Naive B cell (primary cell): ENCODE data around the gene DNAJB7. TPM values are rescaled to one million over a fixed set of nuclear protein-coding genes. Genes with fewer than 3 reads are reported as not detected.
A peak's percentile ranks its signal among the peaks of the same experiment; 100 is the strongest.
"Not testable (repeated sequence)": the region's sequence is repeated elsewhere in the genome, so short reads cannot be mapped to it uniquely, and the experiment has no call there.

Source experiments
- ATAC-seq, 2 donors: fragments of 150-1000 bp; cut with Tn5 transposase; 2 replicates each; pipeline ENCODE4 v1.10.0; 2021; ENCODE audit warnings: low read depth in 2 of 2, mild to moderate bottlenecking in 2 of 2, moderate library complexity in 2 of 2
- DNase-seq: peaks from one replicate; pipeline ENCODE4 v3.0.0; 2022
- H3K27ac Mint-ChIP-seq, 6 donors: one replicate each; pipeline ENCODE4 v1.8.0; 2020 to 2022; ENCODE audit warnings: mild to moderate bottlenecking in 6 of 6, mixed read lengths in 6 of 6, moderate library complexity in 5 of 6, inconsistent platforms in 2 of 6
- H3K27me3 Mint-ChIP-seq, 3 donors: one replicate each; pipeline ENCODE4 v1.8.0; 2021 to 2022; ENCODE audit warnings: mixed read lengths in 3 of 3, mild to moderate bottlenecking in 1 of 3
- H3K36me3 Mint-ChIP-seq, 2 donors: one replicate each; pipeline ENCODE4 v1.8.0; 2020 to 2022; ENCODE audit warnings: mixed read lengths in 2 of 2, inconsistent platforms in 1 of 2, mild to moderate bottlenecking in 1 of 2
- H3K4me1 Mint-ChIP-seq, 3 donors: one replicate each; pipeline ENCODE4 v1.8.0; 2020 to 2022; ENCODE audit warnings: mixed read lengths in 3 of 3, inconsistent platforms in 1 of 3, mild to moderate bottlenecking in 1 of 3, moderate library complexity in 1 of 3
- H3K4me3 Mint-ChIP-seq, 8 donors: one replicate each; pipeline ENCODE4 v1.8.0; 2020 to 2022; ENCODE audit warnings: mild to moderate bottlenecking in 8 of 8, mixed read lengths in 8 of 8, moderate library complexity in 8 of 8, inconsistent platforms in 2 of 8
- H3K9me3 Mint-ChIP-seq, 7 donors: one replicate each; pipeline ENCODE4 v1.8.0; 2020 to 2022; ENCODE audit warnings: mixed read lengths in 7 of 7, mild to moderate bottlenecking in 5 of 7, inconsistent platforms in 2 of 7, moderate library complexity in 1 of 7
- polyA plus RNA-seq, 6 donors: library from polyadenylated mRNA; unstranded; fragments of 300-500 nt; fragmentation: Illumina TruSeq; gene quantifications; one replicate each; pipeline ENCODE4 v1.2.3, GENCODE V29; 2021; ENCODE audit warnings: low read depth in 6 of 6

The DNAJB7 gene
- polyA plus RNA-seq, 6 donors from 2014 or later, result 0.16 to 0.20 TPM; not detected in 4

DNA sequence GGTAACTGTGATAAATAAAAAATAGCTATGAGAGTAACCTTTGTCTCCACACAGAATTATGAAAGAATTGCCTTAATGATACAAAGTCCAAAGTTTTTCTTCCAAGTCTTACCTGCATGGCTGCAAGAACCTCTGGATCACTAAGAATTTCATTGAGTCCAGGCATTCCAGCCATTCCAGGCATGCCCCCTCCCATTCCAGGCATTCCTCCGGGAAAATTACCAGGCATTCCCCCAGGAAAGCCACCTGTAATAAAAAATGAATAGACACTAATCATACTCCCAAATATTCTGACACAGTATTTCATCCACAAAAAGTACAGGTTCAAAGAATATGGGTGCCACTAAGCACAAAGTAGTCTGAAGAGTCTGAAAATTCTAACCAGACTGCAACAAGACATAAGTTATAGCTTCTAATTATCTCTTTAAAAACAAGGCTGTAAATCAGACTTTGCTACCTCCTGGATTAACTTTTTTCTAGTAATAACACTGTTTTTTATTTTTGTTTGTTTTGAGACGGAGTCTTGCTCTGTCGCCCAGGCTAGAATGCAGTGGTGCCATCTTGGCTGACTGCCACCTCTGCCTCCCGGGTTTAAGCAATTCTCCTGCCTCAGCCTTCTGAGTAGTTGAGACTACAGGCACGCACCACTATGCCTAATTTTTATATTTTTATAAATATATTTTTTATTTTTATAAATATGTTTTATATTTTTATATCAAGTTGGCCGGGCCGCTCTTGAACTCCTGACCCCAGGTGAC is 34.8 kb downstream of the DNAJB7 start:
- H3K27me3 Mint-ChIP-seq, result no peaks in the 10 kb centered on the region
- H3K36me3 Mint-ChIP-seq, result peaks cover 9 to 14% of the 10 kb centered on the region in 2 donors
- ATAC-seq (no peak), DNase-seq (no peak)
- no peaks in the 10 kb centered on the region for H3K4me1 Mint-ChIP-seq
- peak overlapping the region in 1 of 8 donors; percentile 10 for H3K4me3 Mint-ChIP-seq
- H3K27ac Mint-ChIP-seq, result peak overlapping the region in 1 of 6 donors; percentile 42
- H3K9me3 Mint-ChIP-seq, result no peaks in the 10 kb centered on the region

DNA sequence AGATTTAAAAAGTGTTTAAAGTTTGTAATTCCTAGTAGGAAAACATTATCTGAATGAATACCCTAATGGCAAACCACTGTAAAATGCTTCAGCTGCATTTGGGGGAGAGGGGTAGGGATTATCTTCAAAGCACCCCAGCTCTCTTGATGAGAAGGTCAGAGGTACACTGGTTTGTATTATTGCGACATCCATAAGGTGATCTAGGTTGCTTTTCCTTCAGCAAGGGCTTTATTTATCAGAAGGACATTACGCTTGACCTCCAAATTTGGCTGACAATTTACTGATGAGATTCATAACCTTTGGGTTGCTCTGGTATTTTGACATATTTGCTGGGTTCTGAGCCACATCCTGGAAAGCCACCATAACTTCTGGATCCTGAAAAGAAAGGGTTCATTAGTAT is 35.6 kb downstream of the DNAJB7 start:
- not testable (repeated sequence) for H3K9me3 Mint-ChIP-seq, DNase-seq, ATAC-seq, H3K4me1 Mint-ChIP-seq, H3K27me3 Mint-ChIP-seq, H3K4me3 Mint-ChIP-seq
- peaks cover 9 to 14% of the 10 kb centered on the region in 2 donors for H3K36me3 Mint-ChIP-seq
- peak overlapping the region in 1 of 6 donors; percentile 15 for H3K27ac Mint-ChIP-seq

DNA sequence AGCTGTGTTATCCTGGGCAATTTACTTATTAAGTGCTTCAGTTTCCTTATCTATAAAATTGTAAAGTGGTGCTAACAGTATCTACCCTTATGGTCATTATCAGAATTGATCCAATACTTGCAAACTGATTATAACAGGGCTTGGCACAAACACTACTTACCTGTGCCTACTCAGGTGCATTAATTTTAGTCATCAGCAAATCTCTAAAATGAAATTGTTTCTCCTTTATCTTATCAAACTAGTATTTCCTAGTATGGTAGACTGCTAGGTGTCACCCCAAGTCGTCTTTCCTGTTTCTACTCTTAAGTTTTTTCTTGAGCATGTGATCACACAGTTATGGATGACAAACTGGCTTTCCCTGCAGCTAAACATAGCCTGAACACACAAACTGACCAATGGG is 38.5 kb downstream of the DNAJB7 start:
- H3K9me3 Mint-ChIP-seq, result no peaks in the 10 kb centered on the region
- DNase-seq, result no peak
- no peak for ATAC-seq
- H3K36me3 Mint-ChIP-seq, result peaks cover 0 to 9% of the 10 kb centered on the region in 2 donors
- no peak overlapping the region for H3K4me3 Mint-ChIP-seq
- no peak overlapping the region for H3K27ac Mint-ChIP-seq
- H3K4me1 Mint-ChIP-seq, result peaks cover 5 to 14% (median 11%) of the 10 kb centered on the region in 3 donors
- no peaks in the 10 kb centered on the region for H3K27me3 Mint-ChIP-seq

DNA sequence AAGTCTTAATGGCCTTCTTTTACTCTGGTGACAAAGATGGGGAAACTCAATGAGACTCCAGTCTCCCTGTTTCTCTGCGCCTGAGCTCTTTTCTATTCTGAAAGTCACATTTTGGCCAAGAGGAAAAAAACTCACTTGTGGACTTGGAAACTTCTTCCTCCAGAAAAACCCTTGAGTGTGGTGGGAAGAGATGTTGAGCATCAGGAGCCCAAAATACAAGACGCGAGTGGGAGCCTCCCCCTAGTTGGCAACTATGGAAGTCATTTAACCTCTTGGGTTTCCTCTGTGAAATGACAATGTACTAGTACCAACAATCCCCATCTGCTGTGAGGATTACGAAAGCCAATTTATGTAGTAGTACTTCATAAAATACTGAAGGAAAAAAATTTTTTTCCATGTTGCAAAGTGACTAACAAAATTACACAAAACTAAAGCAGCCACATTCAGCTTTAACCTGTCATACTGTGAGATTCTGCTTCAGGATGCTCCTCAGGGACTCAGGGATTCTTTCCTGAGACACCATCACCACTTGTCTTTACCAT is 42.2 kb downstream of the DNAJB7 start:
- DNase-seq (no peak), ATAC-seq (no peak)
- Mint-ChIP-seq H3K36me3 (no peaks in the 10 kb centered on the region), H3K4me3 (peak overlapping the region; percentile 81 to 98 (median 96)), H3K27me3 (no peaks in the 10 kb centered on the region), H3K4me1 (peaks cover 21 to 33% (median 31%) of the 10 kb centered on the region in 3 donors), H3K9me3 (no peaks in the 10 kb centered on the region), H3K27ac (peak overlapping the region in 4 of 6 donors; percentile 40 to 89 (median 64))

DNA sequence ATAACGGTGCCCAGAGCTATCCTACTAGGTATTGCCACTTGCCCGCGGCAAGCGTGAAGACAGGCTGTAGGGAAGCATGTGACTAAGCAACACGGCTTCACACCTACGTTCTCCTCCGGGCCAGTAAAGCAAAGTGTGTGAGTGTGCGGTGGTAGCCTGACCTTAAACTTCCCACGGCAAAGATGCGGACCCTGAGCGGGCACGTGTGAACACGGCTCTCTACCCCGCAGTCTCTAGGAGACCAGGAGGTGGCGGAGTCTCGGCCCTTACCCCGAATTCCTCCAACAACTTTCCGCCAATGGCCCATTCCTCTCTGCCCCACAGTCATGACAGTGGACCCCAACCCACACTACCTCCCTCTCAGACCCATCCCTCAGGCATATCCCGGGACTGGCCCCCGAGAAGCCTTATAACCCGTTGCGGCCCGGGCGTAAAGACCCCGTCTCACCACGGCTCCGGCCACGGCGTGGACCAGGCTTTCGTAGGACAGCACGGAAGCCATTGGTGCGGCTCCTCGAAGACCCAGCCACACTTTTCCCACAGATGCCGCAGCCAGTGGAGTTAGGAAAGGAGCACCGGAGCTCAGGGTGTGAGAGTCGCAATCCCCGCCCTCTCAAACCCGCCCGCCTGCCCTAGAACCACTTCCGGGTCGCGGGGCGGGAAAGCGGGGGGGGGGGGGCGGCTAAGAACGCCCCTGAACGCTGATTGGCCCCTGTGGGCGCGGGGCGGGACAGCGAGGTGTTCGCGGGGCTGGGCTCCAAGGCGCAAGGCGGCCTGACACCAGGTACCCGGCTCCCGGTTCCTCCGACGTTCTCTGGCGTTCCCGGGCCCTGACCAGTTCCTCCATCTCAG is 42.9 kb downstream of the DNAJB7 start, which contains the start of gene SLC25A17:
SLC25A17 (minus strand) TSS at position 600 of the 852 bp plus-strand sequence; CDS start at position 502, 98 bp downstream.
- peak; percentile 79 for DNase-seq
- Mint-ChIP-seq H3K4me3 (peak within 1 kb of the TSS; percentile 81 to 98 (median 96)), H3K27me3 (no peaks in the 10 kb centered on the region), H3K36me3 (no peaks in the 10 kb centered on the region), H3K27ac (peak within 1 kb of the TSS; percentile 40 to 95 (median 94)), H3K9me3 (no peaks in the 10 kb centered on the region), H3K4me1 (peaks cover 25 to 36% (median 33%) of the 10 kb centered on the region in 3 donors)
- ATAC-seq, result peak; percentile 92

DNA sequence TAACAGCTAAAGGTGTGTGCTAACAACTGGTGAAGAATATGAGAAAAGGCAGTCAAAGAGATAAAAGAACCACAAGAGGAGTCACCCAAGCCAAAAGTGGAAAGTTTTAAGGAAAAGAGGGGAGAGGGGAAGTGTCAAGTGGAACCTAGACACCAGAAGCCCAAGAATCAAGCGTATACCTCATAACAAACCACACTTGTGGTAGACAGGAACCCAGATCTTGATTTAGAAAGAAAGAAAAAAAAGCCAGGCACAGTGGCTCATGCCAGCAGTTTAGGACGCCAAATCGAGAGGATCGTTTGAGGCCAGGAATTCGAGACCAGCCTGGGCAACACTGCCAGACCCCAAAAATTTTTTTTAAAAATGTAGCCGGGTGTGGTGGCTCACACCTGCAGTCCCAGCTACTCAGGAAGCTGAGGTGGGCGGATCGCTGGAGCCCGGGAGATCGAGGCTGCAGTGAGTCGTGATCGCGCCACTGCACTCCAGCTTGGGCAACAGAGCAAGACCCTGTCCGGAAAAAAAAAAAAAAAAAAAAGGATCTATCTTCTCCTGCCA is 43.6 kb downstream of the DNAJB7 start:
- H3K4me1 Mint-ChIP-seq, result peaks cover 26 to 41% (median 33%) of the 10 kb centered on the region in 3 donors
- no peak for ATAC-seq

DNA sequence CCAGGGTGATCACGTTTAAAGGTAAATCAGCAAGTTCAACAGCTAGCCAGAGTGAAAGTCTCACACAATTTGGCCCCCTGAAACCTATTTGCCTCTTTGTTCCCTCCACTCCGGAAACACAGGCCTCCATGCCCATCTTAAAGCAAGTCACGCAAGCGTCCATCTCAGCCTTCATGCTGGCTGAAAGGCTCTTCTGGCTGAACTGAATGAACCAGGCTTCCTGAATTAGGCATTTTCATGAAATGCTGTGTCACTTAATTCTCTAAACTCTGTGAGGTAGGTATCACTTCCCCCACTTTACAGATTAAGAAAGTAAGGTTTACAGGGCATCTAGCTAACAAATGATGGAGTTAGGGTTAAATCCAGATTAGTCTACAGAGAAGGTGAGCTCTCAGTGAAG is 44.2 kb downstream of the DNAJB7 start:
- Mint-ChIP-seq H3K4me1 (peaks cover 26 to 45% (median 33%) of the 10 kb centered on the region in 3 donors), H3K9me3 (no peaks in the 10 kb centered on the region)

More for the DNA sequence above, 43.6 kb downstream of the DNAJB7 start:
- H3K27me3 Mint-ChIP-seq, result no peaks in the 10 kb centered on the region
- peak overlapping the region; percentile 81 to 98 (median 96) for H3K4me3 Mint-ChIP-seq
- no peaks in the 10 kb centered on the region for H3K36me3 Mint-ChIP-seq
- no peak for DNase-seq
- no peaks in the 10 kb centered on the region for H3K9me3 Mint-ChIP-seq
- peak overlapping the region; percentile 40 to 95 (median 94) for H3K27ac Mint-ChIP-seq

DNA sequence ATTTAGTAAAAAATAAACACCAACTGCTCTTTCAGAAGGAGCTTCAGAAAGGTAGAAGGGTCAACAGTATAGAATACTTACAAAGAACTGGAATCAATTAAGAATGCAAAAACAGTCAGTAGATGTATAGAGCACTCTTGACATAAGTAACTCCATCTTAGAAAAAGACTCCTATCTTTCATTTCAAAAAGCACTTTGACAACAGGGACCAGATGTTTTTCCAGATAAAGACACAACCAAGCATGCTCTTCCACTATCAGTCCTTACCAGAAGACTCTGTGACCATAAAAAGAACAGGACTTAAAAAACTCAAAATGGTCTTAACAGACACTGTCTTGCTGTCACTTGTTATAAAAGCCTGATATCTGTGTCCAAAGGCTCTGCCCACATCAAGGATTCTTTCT is 48.0 kb downstream of the DNAJB7 start:
- Mint-ChIP-seq H3K27me3 (no peaks in the 10 kb centered on the region), H3K9me3 (no peaks in the 10 kb centered on the region), H3K4me3 (no peak overlapping the region), H3K27ac (peak overlapping the region in 2 of 6 donors; percentile 30 to 49), H3K4me1 (peaks cover 29 to 55% (median 37%) of the 10 kb centered on the region in 3 donors), H3K36me3 (no peaks in the 10 kb centered on the region)
- DNase-seq, result no peak
- no peak for ATAC-seq

More for the DNA sequence above, 44.2 kb downstream of the DNAJB7 start:
- Mint-ChIP-seq H3K36me3 (no peaks in the 10 kb centered on the region), H3K27ac (peak overlapping the region in 5 of 6 donors; percentile 16 to 94 (median 40)), H3K4me3 (peak overlapping the region; percentile 81 to 98 (median 96)), H3K27me3 (no peaks in the 10 kb centered on the region)
- no peak for ATAC-seq
- DNase-seq, result no peak

Other genes with a start within 250 kb of the DNAJB7 start
- 10 to 100 TPM in 4 of 6 donors, 1 to 10 TPM in 2; 4.6 to 24.6 (median 14.2) TPM for gene MRTFA, start 225.4 kb downstream of the DNAJB7 start, polyA plus RNA-seq
- not detected for gene MCHR1, start 182.6 kb downstream of the DNAJB7 start, polyA plus RNA-seq
- gene SLC25A17, start 42.8 kb downstream of the DNAJB7 start, polyA plus RNA-seq, result 10 to 100 TPM; 15.8 to 41.7 (median 25.4) TPM
- gene ST13, start 5.5 kb downstream of the DNAJB7 start, polyA plus RNA-seq, result 100 to 1,000 TPM; 123 to 204 (median 170) TPM
- 10 to 100 TPM in 2 of 6 donors, 1 to 10 TPM in 4; 2.5 to 14.9 (median 7.8) TPM for gene XPNPEP3, start 5.0 kb downstream of the DNAJB7 start, polyA plus RNA-seq
- gene RBX1, start 89.3 kb upstream of the DNAJB7 start, polyA plus RNA-seq, result 100 to 1,000 TPM in 5 of 6 donors, 10 to 100 TPM in 1; 92.5 to 178 (median 151) TPM
- 10 to 100 TPM; 17.0 to 41.3 (median 20.1) TPM for gene EP300, start 230.5 kb upstream of the DNAJB7 start, polyA plus RNA-seq